Endothelial cell of hepatic sinusoid (primary cell): ENCODE data around the gene AGAP6.
"Not testable (repeated sequence)": the region's sequence is repeated elsewhere in the genome, so short reads cannot be mapped to it uniquely, and the experiment has no call there.

Source experiments
- in situ Hi-C: cut with HindIII; loops from 2 replicates; pipeline ENCODE4 v1.10.0; 2017; ENCODE audit warnings: low sequenced_read_pairs

AGAP6 gene

GRCh38 chr10:50024716-50025383 lies 36.6 kb downstream of the AGAP6 start:
- in situ Hi-C loops, result not testable (repeated sequence)

- in situ Hi-C loops, result no loop called here
Measured at GRCh38 chr10:50025627-50026026, 37.4 kb downstream of the AGAP6 start.

- in situ Hi-C loops, result no loop called here
Measured at GRCh38 chr10:50027195-50027594, 39.0 kb downstream of the AGAP6 start.

GRCh38 chr10:50033481-50033880 lies 45.3 kb downstream of the AGAP6 start:
- in situ Hi-C loops, result no loop called here

- in situ Hi-C loops, result not testable (repeated sequence)
Measured at GRCh38 chr10:50035337-50035736, 47.1 kb downstream of the AGAP6 start.

GRCh38 chr10:50044941-50045664 lies 56.9 kb downstream of the AGAP6 start:
- in situ Hi-C loops, result no loop called here

GRCh38 chr10:50046457-50046856 lies 58.3 kb downstream of the AGAP6 start:
- in situ Hi-C loops, result not testable (repeated sequence)

GRCh38 chr10:50047594-50047993 lies 59.4 kb downstream of the AGAP6 start:
- in situ Hi-C loops, result not testable (repeated sequence)

- in situ Hi-C loops, result not testable (repeated sequence)
Measured at GRCh38 chr10:50051995-50052660, 63.9 kb downstream of the AGAP6 start.

- in situ Hi-C loops, result not testable (repeated sequence)
Measured at GRCh38 chr10:50052778-50053376, 64.7 kb downstream of the AGAP6 start.

GRCh38 chr10:50055494-50056292 lies 67.5 kb downstream of the AGAP6 start:
- in situ Hi-C loops, result not testable (repeated sequence)

- in situ Hi-C loops, result not testable (repeated sequence)
Measured at GRCh38 chr10:50056654-50057053, 68.4 kb downstream of the AGAP6 start.

GRCh38 chr10:50058727-50059126 lies 70.5 kb downstream of the AGAP6 start:
- in situ Hi-C loops, result not testable (repeated sequence)

- in situ Hi-C loops, result not testable (repeated sequence)
Measured at GRCh38 chr10:50059946-50060345, 71.7 kb downstream of the AGAP6 start.
